MCF 10A (cell line): ENCODE results near the gene ZNHIT1. TPM values are rescaled to one million over a fixed set of nuclear protein-coding genes. Genes with fewer than 3 reads are reported as not detected.

Experiments used
- Bru-seq: library from RNA; stranded (reverse); fragments of 400-500 nt; gene quantifications from one replicate; lab custom pipeline; 2021; lab: Mats Ljungman, UMichigan
- BruChase-seq, 2 experiments: library from RNA; stranded (reverse); fragments of 400-500 nt; gene quantifications; one replicate each; lab custom pipeline; 2021; lab: Mats Ljungman, UMichigan
- BruUV-seq: library from RNA; stranded (reverse); fragments of 400-500 nt; replicated peaks from 2 replicates; lab custom pipeline; 2021; lab: Mats Ljungman, UMichigan
- CTCF ChIA-PET: fragments of 300-600 bp; sonication (Branson Sonifier 250); formaldehyde crosslinking; extraction: SDS; loops from one replicate; lab custom pipeline; 2021; ENCODE audit warnings: antibody characterized with exemption, inconsistent platforms; lab: Yijun Ruan, JAX
- POLR2A ChIA-PET: fragments of 300-600, 350-650 bp; sonication (Branson Sonifier 250); formaldehyde crosslinking; extraction: SDS; loops from one replicate; lab custom pipeline; 2020; ENCODE audit warnings: antibody characterized with exemption, inconsistent platforms; lab: Yijun Ruan, JAX
- DNase-seq: peaks from one replicate; pipeline ENCODE4 v3.0.0-alpha.2; 2018; ENCODE audit not compliant: unreplicated experiment
- H3K27ac Mint-ChIP-seq: one replicate; pipeline ENCODE4 v1.8.0; 2022; ENCODE audit warnings: mild to moderate bottlenecking, low read depth, mixed read lengths; ENCODE audit not compliant: unreplicated experiment
- H3K27me3 Mint-ChIP-seq: one replicate; pipeline ENCODE4 v1.8.0; 2022; ENCODE audit warnings: mixed read lengths; ENCODE audit not compliant: insufficient read depth, unreplicated experiment
- H3K36me3 Mint-ChIP-seq: one replicate; pipeline ENCODE4 v1.8.0; 2022; ENCODE audit warnings: mild to moderate bottlenecking, moderate library complexity, mixed read lengths; ENCODE audit not compliant: insufficient read depth, unreplicated experiment
- H3K4me1 Mint-ChIP-seq: one replicate; pipeline ENCODE4 v1.8.0; 2022; ENCODE audit warnings: mixed read lengths; ENCODE audit not compliant: insufficient read depth, unreplicated experiment
- H3K4me3 Mint-ChIP-seq: one replicate; pipeline ENCODE4 v1.8.0; 2022; ENCODE audit warnings: mild to moderate bottlenecking, moderate library complexity, mixed read lengths; ENCODE audit not compliant: unreplicated experiment
- H3K9me3 Mint-ChIP-seq: one replicate; pipeline ENCODE4 v1.8.0; 2022; ENCODE audit warnings: mixed read lengths; ENCODE audit not compliant: unreplicated experiment
- CTCF ChIP-seq: fragments of 200-600 bp; IDR thresholded peaks from one replicate; pipeline ENCODE4 v1.8.0; 2022; ENCODE audit warnings: antibody characterized with exemption, mild to moderate bottlenecking; ENCODE audit not compliant: unreplicated experiment
- intact Hi-C: fragments of 100-400 bp; cut with micrococcal nuclease; formaldehyde crosslinking; loops from 2 replicates; pipeline ENCODE4 v1.14.1; 2022
- long read RNA-seq: library from polyadenylated mRNA; stranded (forward); transcript quantifications from one replicate; pipeline ENCODE4 v2.0.0, GENCODE V29; 2022
- total RNA-seq: library from RNA; stranded (reverse); gene quantifications from 2 replicates; pipeline ENCODE4 v1.2.3, GENCODE V29; 2022

Gene ZNHIT1
- total RNA-seq = 63.9 and 70.9 TPM in 2 replicates
- Bru-seq, nascent RNA = percentile 80 among the genes with signal in this experiment
- percentile 91 among the genes with signal in this experiment for BruChase-seq, experiment 1, labeled RNA remaining after a 6-hour chase
- BruChase-seq, experiment 2, labeled RNA remaining after a 2-hour chase = percentile 93 among the genes with signal in this experiment
- long read RNA-seq, transcript ZNHIT1-201 (5 exons, 1,225 nt) = major isoform, 154 of 195 reads
- long read RNA-seq, transcript ZNHIT1-203 (4 exons, 2,898 nt) = minor isoform, 6 of 195 reads
- long read RNA-seq, partial matches to known transcripts = 5 of 195 reads
- long read RNA-seq, other reads (novel, unspliced or antisense) = 29 of 195 reads

- H3K4me1 Mint-ChIP-seq = peaks cover 29% of the 10 kb centered on the region
- BruUV-seq = no TSS peak
- intact Hi-C loops = loop anchor here (1.0 kb wide), 1 partner anchor 27 kb away; no protein-coding TSS in a partner anchor
- ChIA-PET POLR2A (interaction anchor here (0.6 to 3.1 kb wide), 35 partner anchors 9 to 1146 kb away, joined by 3 to 78 read pairs (median 5); partner anchors contain the start of genes AP1S1, FBXO24, FIS1 and LRCH4), CTCF (interaction anchor here (0.6 to 4.5 kb wide), 15 partner anchors 11 to 91 kb away, joined by 3 to 23 read pairs (median 4); partner anchors contain the start of genes FIS1 and MOGAT3)
- no peak for TF ChIP-seq CTCF
- DNase-seq = peak; percentile 99
- no peaks in the 10 kb centered on the region for H3K9me3 Mint-ChIP-seq
- H3K4me3 Mint-ChIP-seq = peak within 1 kb of the TSS; percentile 99
- H3K27ac Mint-ChIP-seq = peak within 1 kb of the TSS; percentile 94
- H3K36me3 Mint-ChIP-seq = peaks cover 45% of the 10 kb centered on the region
- no peaks in the 10 kb centered on the region for H3K27me3 Mint-ChIP-seq
Measured at GRCh38 chr7:101217388-101218235, at the start of gene ZNHIT1, which contains the start of gene PLOD3. Gene ZNHIT1 (plus strand): TSS chr7:101218165. CDS start chr7:101218196, 31 bp downstream. Gene PLOD3 (minus strand): TSS chr7:101217581. CDS start chr7:101217274, 307 bp downstream.

- Mint-ChIP-seq H3K4me3 (peak overlapping the region; percentile 29), H3K27me3 (peaks cover 84% of the 10 kb centered on the region), H3K9me3 (no peaks in the 10 kb centered on the region), H3K4me1 (peaks cover 50% of the 10 kb centered on the region), H3K36me3 (peaks cover 4% of the 10 kb centered on the region), H3K27ac (no peak overlapping the region)
- POLR2A ChIA-PET = interaction anchor here (0.5 kb wide), 2 partner anchors 48 to 305 kb away, joined by 3 to 4 read pairs; no protein-coding TSS in a partner anchor
- CTCF ChIA-PET = interaction anchor here (0.6 to 1.8 kb wide), 12 partner anchors 10 to 318 kb away, joined by 3 to 13 read pairs (median 3); partner anchors contain the start of gene FIS1
- no TSS peak for BruUV-seq
- no peak for TF ChIP-seq CTCF
- intact Hi-C loops = loop anchor here (2.0 kb wide), 1 partner anchor 24 kb away; no protein-coding TSS in a partner anchor
- no peak for DNase-seq
Measured at GRCh38 chr7:101168412-101169049, 49.4 kb upstream of the ZNHIT1 start.

- Mint-ChIP-seq H3K27ac (no peak overlapping the region), H3K27me3 (peaks cover 91% of the 10 kb centered on the region), H3K4me1 (peaks cover 50% of the 10 kb centered on the region), H3K9me3 (no peaks in the 10 kb centered on the region), H3K36me3 (peaks cover 4% of the 10 kb centered on the region), H3K4me3 (peak overlapping the region; percentile 29)
- ChIA-PET CTCF (interaction anchor here (0.6 to 2.8 kb wide), 10 partner anchors 13 to 271 kb away, joined by 3 to 31 read pairs (median 6); no protein-coding TSS in a partner anchor), POLR2A (interaction anchor here (0.5 to 1.6 kb wide), 2 partner anchors 25 to 47 kb away, joined by 4 to 6 read pairs; no protein-coding TSS in a partner anchor)
- BruUV-seq = no TSS peak
- TF ChIP-seq CTCF = no peak
- DNase-seq = no peak
- intact Hi-C loops = loop anchor here (2.0 kb wide), 1 partner anchor 24 kb away; no protein-coding TSS in a partner anchor
Measured at GRCh38 chr7:101169110-101169837, 48.7 kb upstream of the ZNHIT1 start.
